GM20000 (cell line): ENCODE measurements around the gene C2CD4D.

ENCODE experiments used
- DNase-seq: peaks from one replicate; pipeline ENCODE4 v3.0.0; 2012; ENCODE audit warnings: low spot score
- TF ChIP-seq, protein P1 (sequence below): IDR thresholded peaks from 2 replicates; pipeline ENCODE4 v1.5.1; 2012; ENCODE audit warnings: mild to moderate bottlenecking, control low read depth; ENCODE audit errors: extremely low read depth, missing control alignments

C2CD4D gene

GRCh38 chr1:151809290-151809984 lies 30.2 kb downstream of the C2CD4D start:
- TF ChIP-seq, protein P1, sequence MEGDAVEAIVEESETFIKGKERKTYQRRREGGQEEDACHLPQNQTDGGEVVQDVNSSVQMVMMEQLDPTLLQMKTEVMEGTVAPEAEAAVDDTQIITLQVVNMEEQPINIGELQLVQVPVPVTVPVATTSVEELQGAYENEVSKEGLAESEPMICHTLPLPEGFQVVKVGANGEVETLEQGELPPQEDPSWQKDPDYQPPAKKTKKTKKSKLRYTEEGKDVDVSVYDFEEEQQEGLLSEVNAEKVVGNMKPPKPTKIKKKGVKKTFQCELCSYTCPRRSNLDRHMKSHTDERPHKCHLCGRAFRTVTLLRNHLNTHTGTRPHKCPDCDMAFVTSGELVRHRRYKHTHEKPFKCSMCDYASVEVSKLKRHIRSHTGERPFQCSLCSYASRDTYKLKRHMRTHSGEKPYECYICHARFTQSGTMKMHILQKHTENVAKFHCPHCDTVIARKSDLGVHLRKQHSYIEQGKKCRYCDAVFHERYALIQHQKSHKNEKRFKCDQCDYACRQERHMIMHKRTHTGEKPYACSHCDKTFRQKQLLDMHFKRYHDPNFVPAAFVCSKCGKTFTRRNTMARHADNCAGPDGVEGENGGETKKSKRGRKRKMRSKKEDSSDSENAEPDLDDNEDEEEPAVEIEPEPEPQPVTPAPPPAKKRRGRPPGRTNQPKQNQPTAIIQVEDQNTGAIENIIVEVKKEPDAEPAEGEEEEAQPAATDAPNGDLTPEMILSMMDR = no peak
- DNase-seq = no peak

DNA sequence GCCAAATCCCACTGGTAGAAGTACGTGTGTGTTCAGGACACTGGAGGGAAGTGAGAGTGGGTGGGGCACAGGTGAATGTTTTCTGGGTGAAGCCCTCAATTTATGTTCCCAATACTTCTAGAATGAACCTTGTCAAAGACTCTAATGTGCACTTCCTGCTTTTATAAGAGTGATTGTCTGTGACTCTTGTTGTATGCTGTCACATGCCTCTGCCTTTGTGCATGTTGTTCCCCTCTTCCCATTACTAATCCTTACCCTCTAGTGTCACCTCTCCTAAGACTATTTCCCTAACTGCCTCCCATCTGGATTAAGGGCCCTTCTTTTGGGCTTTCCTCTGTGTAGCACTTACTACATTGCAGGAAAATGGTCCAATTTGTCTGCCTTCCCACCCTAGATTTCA lies 31.9 kb downstream of the C2CD4D start:
- DNase-seq = no peak
- TF ChIP-seq, protein P1 = no peak

DNA sequence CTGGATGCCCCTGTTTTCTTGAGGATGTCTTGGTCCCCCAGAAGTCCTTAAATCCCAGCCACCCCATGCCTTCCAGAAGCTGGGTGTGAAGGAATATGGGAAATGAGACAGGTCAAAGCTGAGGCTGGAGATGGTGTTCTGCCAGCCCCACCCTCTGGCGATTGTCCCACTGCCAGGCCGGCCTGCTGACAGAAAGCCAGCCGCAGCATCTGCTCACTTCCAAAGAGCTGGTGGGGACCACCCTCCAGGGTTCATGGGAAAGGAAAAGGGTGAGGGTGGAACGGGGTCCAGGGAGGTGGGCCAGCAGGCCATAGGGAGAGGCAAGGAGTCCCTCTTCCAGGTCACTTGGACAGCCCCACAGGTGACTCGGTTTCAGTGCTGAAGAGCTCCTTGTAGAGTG lies 32.5 kb downstream of the C2CD4D start:
- TF ChIP-seq, protein P1 = no peak
- no peak for DNase-seq

GRCh38 chr1:151806170-151806569 lies 33.5 kb downstream of the C2CD4D start:
- no peak for DNase-seq
- TF ChIP-seq, protein P1 = no peak

DNA sequence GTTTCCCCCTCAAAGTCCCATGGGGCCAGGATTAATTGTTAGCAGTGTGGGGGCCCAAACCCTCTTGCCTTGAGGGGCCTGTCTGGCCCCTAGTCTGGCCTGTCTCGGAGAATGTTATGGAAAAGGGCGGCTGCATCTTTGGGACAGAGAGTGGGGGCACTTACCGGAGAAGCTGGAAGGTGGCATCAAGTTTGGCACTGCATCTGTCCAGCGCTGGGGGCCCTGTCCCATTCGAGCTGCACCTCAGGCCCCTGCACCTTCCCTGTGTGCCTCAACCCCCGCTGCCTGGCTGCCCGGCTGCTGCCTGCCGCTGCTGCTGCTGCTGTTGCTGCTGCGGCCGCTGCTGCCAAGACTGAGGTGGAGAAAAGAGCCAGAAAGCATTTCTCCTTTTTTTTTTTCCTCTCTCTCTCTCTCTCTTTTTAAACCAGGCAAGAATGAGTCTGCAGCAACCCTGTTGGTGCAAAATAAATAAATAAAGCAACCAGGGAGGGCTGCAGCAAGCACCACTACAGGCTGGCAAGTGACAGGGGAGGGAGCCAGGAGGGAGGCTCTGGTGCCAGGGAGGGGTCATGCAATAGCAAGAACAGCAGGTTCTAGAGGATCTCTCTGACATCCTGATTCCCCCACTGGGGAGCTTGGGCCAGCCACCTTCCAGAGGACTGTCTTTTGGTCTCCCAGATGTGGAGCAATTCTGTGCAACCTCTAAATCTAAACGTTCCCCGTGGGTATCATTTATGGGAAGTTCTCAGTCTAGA lies 34.4 kb downstream of the C2CD4D start, which contains the start of gene LINGO4:
TSS of gene LINGO4 (minus strand) at position 354 of the 755 bp plus-strand sequence. CDS start 2,715 bp downstream, outside the sequence.
- TF ChIP-seq, protein P1 = no peak
- DNase-seq = no peak

GRCh38 chr1:151803915-151804314 lies 35.7 kb downstream of the C2CD4D start:
- TF ChIP-seq, protein P1 = no peak
- DNase-seq = no peak

DNA sequence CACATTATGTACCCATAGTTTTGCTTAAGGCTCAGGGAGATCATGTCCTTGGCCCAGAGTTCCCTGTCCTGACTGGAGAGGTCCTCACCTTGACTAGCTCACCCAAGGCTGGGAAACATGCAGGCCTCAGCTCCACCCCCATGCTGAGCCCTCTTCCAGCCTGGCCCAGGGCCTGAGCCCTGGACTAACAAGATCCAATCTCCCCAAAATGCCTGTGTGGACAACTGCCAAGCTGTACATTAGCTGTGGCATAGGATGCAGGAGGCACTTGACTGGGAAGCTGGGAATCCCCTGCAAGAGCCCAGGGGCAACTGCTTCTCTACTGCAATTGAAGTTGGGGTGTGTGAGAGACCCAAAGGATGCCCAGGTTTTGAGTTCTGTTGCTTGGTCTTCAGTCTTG lies 36.5 kb downstream of the C2CD4D start:
- TF ChIP-seq, protein P1 = no peak
- DNase-seq = no peak
